ENCODE results near the gene LMAN2L. TPM values are rescaled to one million over a fixed set of nuclear protein-coding genes. Genes with fewer than 3 reads are reported as not detected.
A peak's percentile ranks its signal among the peaks of the same experiment; 100 is the strongest.

LMAN2L gene
- total RNA-seq, 2 donors from 2014 or later: 6.6 to 7.8 TPM

GRCh38 chr2:96662360-96662759, 77.5 kb downstream of the LMAN2L start:
- Histone ChIP-seq H3K4me1 (peaks cover 35% of the 10 kb centered on the region), H3K36me3 (replicated peaks in 1 of 2; ENCODE audit: insufficient read depth in 1 of 2, low read depth in 2 of 2) (no peaks in the 10 kb centered on the region), H3K27me3 (no peaks in the 10 kb centered on the region), H3K9me3 (no peaks in the 10 kb centered on the region), H3K27ac (peak overlapping the region; percentile 68 to 80 (median 77)), H3K4me3 (no peak overlapping the region)
- TF ChIP-seq CTCF (IDR thresholded peaks at IDR 0.05): no peak
- TF ChIP-seq POLR2A (IDR thresholded peaks at IDR 0.05): no peak
- no peak for DNase-seq
- ATAC-seq: no peak
- 85 to 90% methylated on average over 9 of the region's 9 CpGs for WGBS, 2 donors
- intact Hi-C loops (cut with DNase I): no loop called here

GRCh38 chr2:96661324-96661723, 78.5 kb downstream of the LMAN2L start:
- Histone ChIP-seq H3K27me3 (no peaks in the 10 kb centered on the region), H3K27ac (peak overlapping the region in 1 of 4 donors; percentile 80), H3K9me3 (no peaks in the 10 kb centered on the region), H3K36me3 (replicated peaks in 1 of 2; ENCODE audit: insufficient read depth in 1 of 2, low read depth in 2 of 2) (no peaks in the 10 kb centered on the region), H3K4me3 (no peak overlapping the region), H3K4me1 (peaks cover 35% of the 10 kb centered on the region)
- DNase-seq (no peak), ATAC-seq (no peak)
- 85 to 88% methylated on average over 4 to 5 of the region's 6 CpGs for WGBS, 2 donors
- intact Hi-C loops (cut with DNase I): no loop called here
- TF ChIP-seq POLR2A (IDR thresholded peaks at IDR 0.05): no peak
- no peak for TF ChIP-seq CTCF (IDR thresholded peaks at IDR 0.05)

DNA sequence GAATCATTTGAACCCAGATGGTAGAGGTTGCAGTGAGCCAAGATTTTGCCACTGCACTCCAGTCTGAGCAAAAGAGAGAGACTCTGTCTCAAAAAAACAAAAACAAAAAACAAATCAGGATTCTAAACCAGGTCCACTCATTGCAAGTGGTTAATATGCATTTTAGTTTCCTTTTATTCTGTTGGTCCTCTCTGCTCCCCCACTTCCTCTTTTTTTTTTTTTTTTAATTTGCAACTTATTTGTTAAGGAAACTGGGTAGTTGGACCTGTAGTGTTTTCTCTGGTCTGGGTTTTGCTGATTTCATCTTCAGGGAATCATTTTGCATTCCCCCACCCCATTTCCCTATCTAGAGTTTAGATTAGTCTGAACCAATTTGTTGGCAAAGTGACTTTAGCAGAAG, 83.3 kb downstream of the LMAN2L start:
- intact Hi-C loops (cut with DNase I): no loop called here
- no peaks in the 10 kb centered on the region for H3K4me1 ChIP-seq
- DNase-seq (no peak), ATAC-seq (no peak)
- no peaks in the 10 kb centered on the region for H3K27me3 ChIP-seq
- H3K27ac ChIP-seq: no peak overlapping the region
- H3K9me3 ChIP-seq: no peaks in the 10 kb centered on the region
- no peak overlapping the region for H3K4me3 ChIP-seq
- no peak for TF ChIP-seq CTCF (IDR thresholded peaks at IDR 0.05)
- no peak for TF ChIP-seq POLR2A (IDR thresholded peaks at IDR 0.05)
- H3K36me3 ChIP-seq (replicated peaks in 1 of 2; ENCODE audit: insufficient read depth in 1 of 2, low read depth in 2 of 2): no peaks in the 10 kb centered on the region

Other genes starting within 250 kb of the LMAN2L start
- 10 to 100 TPM; 40.7 to 71.2 TPM for gene NEURL3, start 234.7 kb downstream of the LMAN2L start, total RNA-seq
- gene ARID5A, start 203.3 kb downstream of the LMAN2L start, total RNA-seq: 1 to 10 TPM; 8.9 to 9.6 TPM
- 10 to 100 TPM; 36.6 to 50.4 TPM for gene KANSL3, start 101.8 kb downstream of the LMAN2L start, total RNA-seq
- gene FER1L5, start 97.3 kb downstream of the LMAN2L start, total RNA-seq: 1 to 10 TPM in 1 of 2 donors, under 1 TPM in 1; 0.78 to 3.6 TPM
- 1 to 10 TPM; 4.3 to 7.8 TPM for gene CNNM4, start 20.8 kb upstream of the LMAN2L start, total RNA-seq
- gene CNNM3, start 76.2 kb upstream of the LMAN2L start, total RNA-seq: 10 to 100 TPM; 18.2 to 57.7 TPM
- gene ANKRD23, start 104.0 kb upstream of the LMAN2L start, total RNA-seq: 10 to 100 TPM in 1 of 2 donors, 1 to 10 TPM in 1; 4.2 to 12.9 TPM
- gene ANKRD39, start 118.0 kb upstream of the LMAN2L start, total RNA-seq: 10 to 100 TPM in 1 of 2 donors, 1 to 10 TPM in 1; 2.3 to 14.3 TPM
- gene SEMA4C, start 130.0 kb upstream of the LMAN2L start, total RNA-seq: 10 to 100 TPM; 11.2 to 13.7 TPM
- gene FAM178B, start 246.5 kb upstream of the LMAN2L start, total RNA-seq: not detected

Measured in body of pancreas (tissue), 4 donors.